Trophoblast cell (in vitro differentiated cells and primary cell): ENCODE results near the gene PPP1R7.

ENCODE experiments used
- DNase-seq, 2 donors: peaks; one replicate each; pipeline ENCODE4 v3.0.0-alpha.2; 2016
- H2AFZ ChIP-seq: 2 replicates; pipeline ENCODE4 v1.6.1; 2013; ENCODE audit warnings: low read length, moderate library complexity, mild to moderate bottlenecking; ENCODE audit not compliant: insufficient read depth, poor library complexity
- H2AK5ac ChIP-seq: 2 replicates; pipeline ENCODE4 v1.6.1; 2013; ENCODE audit warnings: mild to moderate bottlenecking, low read length
- H2BK120ac ChIP-seq: 2 replicates; pipeline ENCODE4 v1.6.1; 2013; ENCODE audit warnings: low read length, mild to moderate bottlenecking, moderate library complexity; ENCODE audit not compliant: insufficient read depth, poor library complexity
- H2BK12ac ChIP-seq: 2 replicates; pipeline ENCODE4 v1.6.1; 2013; ENCODE audit warnings: mild to moderate bottlenecking, low read length, moderate library complexity
- H2BK5ac ChIP-seq: 2 replicates; pipeline ENCODE4 v1.6.1; 2013; ENCODE audit warnings: low read length, low read depth, moderate library complexity, mild to moderate bottlenecking; ENCODE audit not compliant: poor library complexity
- H3K14ac ChIP-seq: 2 replicates; pipeline ENCODE4 v1.6.1; 2013; ENCODE audit warnings: mild to moderate bottlenecking, low read length
- H3K18ac ChIP-seq: 2 replicates; pipeline ENCODE4 v1.6.1; 2013; ENCODE audit warnings: mild to moderate bottlenecking, low read length
- H3K23ac ChIP-seq: 2 replicates; pipeline ENCODE4 v1.6.1; 2013; ENCODE audit warnings: low read length
- H3K27ac ChIP-seq: 2 replicates; pipeline ENCODE4 v1.5.1; 2013; ENCODE audit warnings: low read depth, mild to moderate bottlenecking, inconsistent platforms, low read length, moderate library complexity
- H3K27me3 ChIP-seq: 2 replicates; pipeline ENCODE4 v1.6.1; 2013; ENCODE audit warnings: inconsistent platforms, mild to moderate bottlenecking, low read length, moderate library complexity; ENCODE audit not compliant: insufficient read depth
- H3K36me3 ChIP-seq, 2 experiments: 1 replicate in 1 of 2; 2 replicates in 1 of 2; pipeline ENCODE4 v1.6.1; 2013; ENCODE audit warnings: low read length in 2 of 2, mild to moderate bottlenecking in 2 of 2, moderate library complexity in 1 of 2; ENCODE audit not compliant: insufficient read depth in 2 of 2, control insufficient read depth in 1 of 2
- H3K4ac ChIP-seq: 2 replicates; pipeline ENCODE4 v1.6.1; 2013; ENCODE audit warnings: low read depth, mild to moderate bottlenecking, low read length, moderate library complexity
- H3K4me1 ChIP-seq, 2 experiments: 1 replicate in 1 of 2; 2 replicates in 1 of 2; pipeline ENCODE4 v1.6.1; 2013; ENCODE audit warnings: low read length in 2 of 2, mild to moderate bottlenecking in 2 of 2, moderate library complexity in 1 of 2; ENCODE audit not compliant: insufficient read depth in 2 of 2, control insufficient read depth in 1 of 2
- H3K4me2 ChIP-seq: 2 replicates; pipeline ENCODE4 v1.6.1; 2013; ENCODE audit warnings: inconsistent platforms, mild to moderate bottlenecking, low read length, moderate library complexity
- H3K4me3 ChIP-seq: 2 replicates; pipeline ENCODE4 v1.5.1; 2013; ENCODE audit warnings: mild to moderate bottlenecking, low read depth, low read length, inconsistent platforms
- H3K79me1 ChIP-seq: one replicate; pipeline ENCODE4 v1.6.1; 2013; ENCODE audit warnings: low read length
- H3K79me2 ChIP-seq: 2 replicates; pipeline ENCODE4 v1.6.1; 2013; ENCODE audit warnings: low read length, mild to moderate bottlenecking; ENCODE audit not compliant: control insufficient read depth, insufficient read depth, poor library complexity
- H3K9ac ChIP-seq: 2 replicates; pipeline ENCODE4 v1.6.1; 2013; ENCODE audit warnings: mild to moderate bottlenecking, low read length
- H3K9me3 ChIP-seq: 2 replicates; pipeline ENCODE4 v1.6.1; 2013; ENCODE audit warnings: low read depth, mild to moderate bottlenecking, control low read depth, inconsistent platforms, low read length; ENCODE audit not compliant: insufficient read depth
- H4K12ac ChIP-seq: 2 replicates; pipeline ENCODE4 v1.6.1; 2013; ENCODE audit warnings: low read depth, mild to moderate bottlenecking, low read length, moderate library complexity
- H4K8ac ChIP-seq: 2 replicates; pipeline ENCODE4 v1.6.1; 2013; ENCODE audit warnings: low read depth, mild to moderate bottlenecking, low read length, moderate library complexity
- H4K91ac ChIP-seq: one replicate; pipeline ENCODE4 v1.6.1; 2013; ENCODE audit warnings: low read depth, mild to moderate bottlenecking, low read length, moderate library complexity
- WGBS: extraction: QIAGEN DNeasy Blood & Tissue Kit; methylation state at CpG from one replicate; pipeline ENCODE4 v1.1.7; 2013; ENCODE audit warnings: missing lambda C conversion rate; ENCODE audit not compliant: insufficient read length, insufficient coverage; ENCODE audit errors: extremely low coverage; 5-methylcytosine and 5-hydroxymethylcytosine counted together

Gene PPP1R7

GRCh38 chr2:241177526-241178334, 27.5 kb downstream of the PPP1R7 start:
- no peak overlapping the region for H2BK5ac ChIP-seq
- no peak overlapping the region for H3K4me2 ChIP-seq
- no peaks in the 10 kb centered on the region for H3K79me2 ChIP-seq
- H3K18ac ChIP-seq, result no peak overlapping the region
- no peak overlapping the region for H3K4ac ChIP-seq
- no peak overlapping the region for H2AFZ ChIP-seq
- no peak for DNase-seq
- WGBS, result no CpG with 5 or more reads among the region's 12 CpGs
- H3K9me3 ChIP-seq, result peaks cover 2% of the 10 kb centered on the region
- H3K27ac ChIP-seq, result no peak overlapping the region
- H4K8ac ChIP-seq, result no peak overlapping the region
- peaks cover 8 to 18% of the 10 kb centered on the region in 2 experiments for H3K36me3 ChIP-seq
- H4K91ac ChIP-seq, result no peak overlapping the region
- no peak overlapping the region for H4K12ac ChIP-seq
- H3K27me3 ChIP-seq, result no peaks in the 10 kb centered on the region
- H3K14ac ChIP-seq, result no peak overlapping the region
- no peak overlapping the region for H3K23ac ChIP-seq
- no peak overlapping the region for H2AK5ac ChIP-seq
- no peak overlapping the region for H2BK120ac ChIP-seq
- peak overlapping the region; percentile 21 for H3K9ac ChIP-seq
- H3K4me3 ChIP-seq, result peak overlapping the region; percentile 25
- H3K79me1 ChIP-seq, result no peaks in the 10 kb centered on the region
- H2BK12ac ChIP-seq, result no peak overlapping the region
- no peaks in the 10 kb centered on the region for H3K4me1 ChIP-seq

GRCh38 chr2:241178961-241179360, 28.7 kb downstream of the PPP1R7 start:
- Histone ChIP-seq H3K27me3 (no peaks in the 10 kb centered on the region), H3K4ac (no peak overlapping the region), H3K4me2 (no peak overlapping the region), H4K12ac (no peak overlapping the region), H3K27ac (no peak overlapping the region), H3K9me3 (peaks cover 5% of the 10 kb centered on the region), H3K18ac (no peak overlapping the region), H4K8ac (no peak overlapping the region), H3K14ac (no peak overlapping the region), H2BK120ac (no peak overlapping the region), H3K23ac (no peak overlapping the region), H2BK5ac (no peak overlapping the region), H2AFZ (no peak overlapping the region), H2BK12ac (no peak overlapping the region), H3K4me3 (no peak overlapping the region), H3K79me1 (no peaks in the 10 kb centered on the region), H3K79me2 (no peaks in the 10 kb centered on the region), H3K4me1 (no peaks in the 10 kb centered on the region), H2AK5ac (no peak overlapping the region), H3K36me3 (peaks cover 16 to 24% of the 10 kb centered on the region in 2 experiments), H3K9ac (no peak overlapping the region), H4K91ac (no peak overlapping the region)
- no peak for DNase-seq
- WGBS, result no CpG with 5 or more reads among the region's 4 CpGs

- Histone ChIP-seq H3K36me3 (peaks cover 16 to 24% of the 10 kb centered on the region in 2 experiments), H3K27ac (no peak overlapping the region), H3K9me3 (peaks cover 5% of the 10 kb centered on the region), H4K12ac (no peak overlapping the region), H2BK120ac (no peak overlapping the region), H4K8ac (no peak overlapping the region), H3K23ac (no peak overlapping the region), H3K4me1 (no peaks in the 10 kb centered on the region), H3K18ac (no peak overlapping the region), H3K4me3 (no peak overlapping the region), H3K4me2 (no peak overlapping the region), H2AFZ (no peak overlapping the region), H3K79me1 (no peaks in the 10 kb centered on the region), H2BK12ac (no peak overlapping the region), H2AK5ac (no peak overlapping the region), H3K9ac (no peak overlapping the region), H2BK5ac (no peak overlapping the region), H3K4ac (no peak overlapping the region), H3K79me2 (no peaks in the 10 kb centered on the region), H3K27me3 (no peaks in the 10 kb centered on the region), H3K14ac (no peak overlapping the region), H4K91ac (no peak overlapping the region)
- WGBS, result no CpG with 5 or more reads among the region's 4 CpGs
- no peak for DNase-seq
These were observed 29.6 kb downstream of the PPP1R7 start for GRCh38 chr2:241179899-241180298.

GRCh38 chr2:241180495-241180894, 30.2 kb downstream of the PPP1R7 start:
- Histone ChIP-seq H3K27me3 (no peaks in the 10 kb centered on the region), H3K27ac (no peak overlapping the region), H3K4me3 (no peak overlapping the region), H4K8ac (no peak overlapping the region), H2BK12ac (no peak overlapping the region), H4K91ac (no peak overlapping the region), H3K14ac (no peak overlapping the region), H3K79me2 (no peaks in the 10 kb centered on the region), H4K12ac (no peak overlapping the region), H3K9ac (no peak overlapping the region), H3K79me1 (no peaks in the 10 kb centered on the region), H3K36me3 (peaks cover 16 to 24% of the 10 kb centered on the region in 2 experiments), H3K4ac (no peak overlapping the region), H3K4me2 (no peak overlapping the region), H2BK5ac (no peak overlapping the region), H2BK120ac (no peak overlapping the region), H3K9me3 (peaks cover 5% of the 10 kb centered on the region), H3K18ac (no peak overlapping the region), H2AFZ (no peak overlapping the region), H2AK5ac (no peak overlapping the region), H3K23ac (no peak overlapping the region), H3K4me1 (no peaks in the 10 kb centered on the region)
- WGBS, result no CpG with 5 or more reads among the region's 12 CpGs
- DNase-seq, result peak in 1 of 2 donors; percentile 24
